HG03103 (cell line): ENCODE measurements around the gene RP2.

ENCODE experiments used
- ATAC-seq: cut with Tn5 transposase; IDR thresholded peaks from one replicate; pipeline ENCODE4 v1.9.1; 2021; ENCODE audit warnings: low read depth; ENCODE audit not compliant: unreplicated experiment

Gene RP2

DNA sequence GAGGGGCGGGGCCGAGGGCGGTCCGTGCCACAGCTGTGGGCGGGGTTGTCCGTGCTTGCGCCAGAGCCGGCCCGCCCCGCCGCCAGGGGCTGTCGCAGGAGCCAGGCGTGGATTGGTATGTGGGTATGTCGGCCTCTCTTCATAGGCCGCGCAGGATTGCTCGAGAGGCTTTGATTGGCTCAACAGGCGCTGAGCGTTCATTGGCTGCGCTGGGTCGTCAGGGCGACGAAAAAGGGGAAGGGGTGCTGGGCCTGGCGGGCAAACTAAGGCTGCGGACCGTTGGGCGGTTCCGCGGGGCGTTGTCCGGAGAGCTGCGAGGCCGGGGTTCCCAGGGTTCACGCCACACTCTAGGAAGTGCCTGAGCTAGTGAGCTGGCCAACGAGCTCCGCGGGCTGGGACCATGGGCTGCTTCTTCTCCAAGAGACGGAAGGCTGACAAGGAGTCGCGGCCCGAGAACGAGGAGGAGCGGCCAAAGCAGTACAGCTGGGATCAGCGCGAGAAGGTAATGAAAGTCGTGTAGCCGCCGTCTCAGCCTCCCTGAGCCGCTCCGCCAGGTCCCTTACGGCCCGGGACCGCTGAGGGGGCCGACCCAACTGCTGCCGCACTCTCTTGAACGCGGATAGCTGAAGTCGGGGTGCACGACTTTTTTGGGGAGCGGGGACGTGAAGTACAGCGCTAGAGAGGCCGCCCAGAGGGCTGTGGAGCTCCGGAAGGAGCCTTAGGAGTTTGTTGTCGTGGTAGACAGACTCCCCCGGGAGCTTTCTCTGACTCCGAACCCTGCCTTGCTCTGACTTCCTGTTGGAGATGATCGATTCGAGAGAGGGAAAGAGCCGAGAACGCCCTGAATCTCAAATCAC is at the start of gene RP2:
RP2 (plus strand) TSS at position 343 of the 857 bp plus-strand sequence; CDS start at position 401, 58 bp downstream.
- ATAC-seq = peak; percentile 87

DNA sequence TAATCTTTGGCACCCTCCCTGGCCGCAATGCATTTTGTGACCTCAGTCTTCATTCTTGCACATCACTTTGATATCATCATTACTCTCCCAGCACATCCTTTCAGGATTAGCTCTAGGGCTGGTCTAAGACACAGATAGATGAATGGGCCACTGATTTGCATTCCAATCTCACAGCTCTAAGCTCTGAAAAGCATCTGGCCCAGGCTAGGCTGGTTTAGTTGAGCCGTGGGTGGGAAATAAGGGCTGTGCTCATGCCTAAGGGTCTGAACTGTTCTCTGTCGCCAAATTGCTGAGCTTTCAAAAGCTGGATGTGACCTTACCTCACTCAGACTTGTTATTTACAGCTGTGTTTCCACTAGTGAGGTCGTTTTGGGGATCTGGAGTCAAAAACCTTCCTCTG is 47.9 kb upstream of the RP2 start:
- ATAC-seq = no peak

DNA sequence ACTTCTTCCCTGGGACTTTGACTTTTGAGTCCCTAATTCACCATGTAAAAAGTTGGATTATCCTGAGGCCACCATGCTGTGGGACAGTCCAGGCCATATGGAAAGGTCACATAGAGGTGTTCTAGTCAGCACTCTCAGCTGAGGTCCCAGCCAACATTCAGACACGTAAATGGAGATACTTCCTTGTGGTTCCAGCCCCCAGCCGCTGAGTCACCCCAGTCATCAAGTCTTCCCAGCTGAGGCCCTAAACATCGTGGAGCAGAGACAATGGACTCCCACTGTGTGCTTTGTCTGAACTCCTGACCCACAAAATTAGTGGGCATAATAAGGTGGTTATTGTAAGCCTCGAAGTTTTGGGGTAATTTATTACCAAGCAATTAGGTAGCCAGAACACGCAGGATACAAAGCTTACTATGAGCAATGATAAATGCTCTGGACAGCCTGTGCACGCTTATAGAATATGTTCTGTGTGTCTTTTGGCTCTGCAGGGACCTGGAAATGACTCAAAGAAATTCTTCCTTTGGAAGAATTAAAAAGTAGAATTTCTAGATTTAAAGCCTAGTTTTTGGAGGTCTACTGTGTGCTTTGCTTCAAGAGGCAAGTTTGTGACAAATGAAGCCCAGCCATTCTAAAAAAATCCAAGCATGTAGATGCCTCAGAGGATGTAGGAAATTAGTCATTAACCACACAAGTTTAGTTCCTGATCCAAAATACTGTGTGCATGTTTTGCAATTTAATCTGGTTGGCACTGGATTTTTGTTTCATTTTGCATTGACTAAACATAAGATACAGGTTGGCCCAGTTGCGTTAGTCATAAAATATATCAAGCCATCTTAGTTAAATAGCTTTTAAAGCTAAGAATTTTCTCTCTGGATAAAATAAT is 44.7 kb upstream of the RP2 start:
- no peak for ATAC-seq

DNA sequence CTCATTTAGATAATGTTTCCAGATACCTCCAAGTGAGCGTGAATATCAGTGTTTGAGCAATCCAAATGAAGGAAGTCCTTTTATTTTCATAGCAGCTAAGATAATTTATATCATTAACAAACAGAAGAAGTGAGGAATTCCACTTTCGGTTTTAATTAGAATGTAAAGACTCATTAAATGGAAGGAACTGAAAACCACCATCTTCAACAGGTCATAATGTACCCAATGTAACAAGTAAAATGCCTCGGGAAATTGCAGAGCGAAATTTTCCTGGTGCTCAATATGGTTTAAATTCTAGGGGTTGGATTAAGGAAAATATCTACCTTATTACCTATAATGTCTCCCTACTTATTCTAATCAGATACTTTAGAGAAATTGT is 44.0 kb upstream of the RP2 start:
- no peak for ATAC-seq

DNA sequence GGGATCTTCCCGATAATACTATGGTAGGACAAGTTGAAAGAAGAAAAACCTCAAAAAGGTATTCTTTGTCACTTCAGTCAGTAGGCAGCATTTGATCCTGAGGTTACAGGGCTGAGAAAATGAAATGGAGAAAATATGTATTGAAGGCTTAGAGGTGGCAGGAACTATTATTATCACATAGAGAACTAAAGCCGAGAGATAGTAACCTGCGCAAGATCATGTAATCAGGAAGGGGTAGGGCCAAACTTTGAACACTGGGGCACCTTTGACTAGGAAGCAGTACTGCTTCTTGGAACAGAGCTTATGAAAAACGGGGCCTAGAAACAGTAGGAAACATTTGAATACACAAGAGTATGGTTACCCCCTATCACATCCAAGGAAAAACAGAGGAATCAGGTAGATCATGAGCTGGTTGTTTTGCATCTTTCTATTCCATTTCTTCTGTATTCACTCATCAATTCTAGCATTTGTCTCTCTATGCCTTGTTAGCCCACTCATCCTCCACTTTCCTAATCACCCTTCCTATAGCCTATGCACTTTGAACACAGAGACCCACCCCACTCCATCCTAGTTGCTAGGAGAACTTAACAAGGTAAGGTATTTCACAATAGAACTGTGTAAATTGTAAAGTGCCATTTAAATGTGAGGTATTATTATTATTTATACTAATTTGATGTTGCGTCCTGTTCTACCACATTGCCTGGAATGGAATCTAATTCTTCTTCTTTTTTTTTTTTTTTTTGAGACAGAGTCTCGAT is 43.3 kb upstream of the RP2 start:
- no peak for ATAC-seq

DNA sequence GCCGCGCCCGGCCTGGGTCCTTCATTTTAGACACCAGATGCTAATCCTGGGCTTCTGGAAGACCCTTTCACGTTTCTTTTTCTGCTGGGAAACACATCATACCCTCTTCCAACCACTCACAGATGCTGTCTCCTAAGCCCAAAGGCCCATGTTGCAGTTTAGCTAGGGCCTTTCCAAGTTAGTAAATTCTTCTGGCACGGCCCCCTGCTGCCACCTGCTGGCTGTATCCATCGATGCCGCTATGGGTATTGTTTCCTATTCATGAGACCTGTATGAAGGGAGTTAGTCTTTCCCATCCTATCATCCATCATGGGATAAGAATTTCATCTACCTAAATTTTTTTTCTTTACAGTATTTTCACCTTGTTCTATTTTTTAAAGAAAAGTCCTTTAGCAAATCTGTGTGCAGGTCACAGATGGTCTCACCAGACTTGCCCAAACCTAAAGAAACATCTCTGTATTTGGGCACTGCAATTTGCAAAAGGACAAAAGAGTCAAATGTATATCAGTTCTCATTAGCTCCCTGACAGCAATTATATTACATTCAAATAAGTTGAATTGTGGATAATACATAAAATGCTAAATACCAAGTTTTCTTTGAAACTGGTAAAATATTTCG is 40.2 kb upstream of the RP2 start:
- no peak for ATAC-seq

DNA sequence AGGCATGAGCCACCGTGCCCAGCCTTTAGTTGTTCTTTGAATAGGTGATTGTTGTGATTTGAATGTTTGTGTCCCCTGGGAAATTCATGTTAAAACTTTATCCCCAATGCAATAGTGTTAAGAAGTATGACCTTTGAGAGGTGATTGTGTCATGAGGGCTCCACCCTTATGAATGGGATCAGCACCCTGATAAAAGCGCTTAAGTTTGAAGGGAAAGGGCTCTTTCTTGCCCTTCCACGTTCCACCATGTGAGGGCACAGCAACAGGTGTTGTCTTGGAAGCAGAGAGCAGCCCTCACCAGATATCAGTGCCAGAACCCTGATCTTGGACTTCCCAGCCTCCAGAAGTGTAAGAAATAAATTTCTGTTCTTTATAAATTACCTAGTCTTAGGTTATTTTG is 33.7 kb upstream of the RP2 start:
- no peak for ATAC-seq

DNA sequence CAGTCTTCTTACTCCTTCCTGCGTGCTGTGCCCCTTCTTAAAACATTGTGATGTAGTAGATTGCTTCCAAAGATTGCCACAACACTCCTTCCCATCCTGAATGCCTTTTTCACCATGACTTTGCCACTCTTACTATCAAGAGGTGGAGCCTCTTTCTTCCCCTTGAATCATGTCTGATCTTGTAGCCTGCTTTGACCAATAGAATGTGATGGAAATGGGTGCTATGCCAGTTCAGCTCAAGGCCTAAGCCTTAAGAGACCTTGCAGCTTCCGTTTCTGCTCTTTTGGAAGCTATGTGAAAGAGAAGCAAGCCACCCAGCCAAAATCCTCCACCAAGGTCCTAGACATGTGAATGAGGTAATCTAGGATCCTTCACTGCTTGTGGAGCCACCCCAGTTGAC is 31.6 kb upstream of the RP2 start:
- no peak for ATAC-seq

DNA sequence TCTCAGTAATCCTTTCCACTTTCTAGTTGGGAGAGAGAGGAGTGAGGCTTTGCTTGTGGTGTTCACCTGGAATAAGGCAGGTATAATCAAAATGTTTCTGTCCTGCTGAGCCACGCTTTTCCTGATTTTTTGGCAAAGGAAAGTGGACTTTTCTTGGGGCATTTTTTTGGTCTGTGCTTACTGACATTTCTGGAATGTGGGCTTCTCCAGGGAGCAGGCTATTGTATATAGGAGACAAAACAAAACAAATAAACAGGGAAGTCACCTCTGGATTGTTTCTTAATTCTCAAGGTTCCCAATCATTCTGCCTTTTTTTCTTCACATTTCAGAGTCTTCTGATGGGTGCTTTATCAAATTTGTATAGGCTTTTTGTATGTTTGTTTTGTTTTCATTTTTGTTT is 25.7 kb upstream of the RP2 start:
- no peak for ATAC-seq

DNA sequence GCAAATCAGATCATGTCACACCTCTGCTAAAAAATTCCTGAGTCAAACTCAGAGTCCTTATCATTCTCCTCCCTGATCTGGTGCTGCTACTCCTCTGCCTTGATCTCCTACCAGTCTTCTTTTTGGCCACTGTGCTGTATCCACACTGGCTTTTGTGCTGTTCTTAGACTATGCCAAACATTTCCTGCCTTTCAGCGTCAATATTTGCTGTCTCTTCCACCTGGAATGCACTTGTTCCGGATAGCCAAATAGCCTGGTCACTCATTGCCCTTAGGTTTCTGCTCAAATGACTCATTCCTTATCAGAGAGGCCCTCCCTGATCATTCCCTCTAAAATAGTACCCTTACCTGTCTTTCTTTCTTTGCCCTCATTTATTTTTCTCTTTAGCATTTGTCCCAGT is 24.4 kb upstream of the RP2 start:
- no peak for ATAC-seq

DNA sequence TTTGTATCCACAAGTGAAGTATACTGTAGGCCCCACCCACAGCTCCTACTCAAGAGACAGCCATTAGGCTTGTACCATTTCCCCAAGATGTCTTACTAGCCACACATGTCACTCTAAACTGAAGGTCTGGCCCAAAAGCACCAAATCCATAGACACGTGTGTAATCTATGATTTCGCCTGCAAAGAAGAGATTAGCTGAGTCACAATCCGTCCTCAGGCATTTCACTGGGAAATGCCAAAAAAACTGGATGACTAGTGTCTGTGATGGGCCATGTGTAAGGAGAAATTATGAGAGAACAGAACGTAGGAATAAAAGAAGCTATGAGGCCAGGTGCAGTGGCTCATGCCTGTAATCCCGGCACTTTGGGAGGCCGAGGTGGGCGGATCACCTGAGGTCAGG is 21.9 kb upstream of the RP2 start:
- no peak for ATAC-seq

DNA sequence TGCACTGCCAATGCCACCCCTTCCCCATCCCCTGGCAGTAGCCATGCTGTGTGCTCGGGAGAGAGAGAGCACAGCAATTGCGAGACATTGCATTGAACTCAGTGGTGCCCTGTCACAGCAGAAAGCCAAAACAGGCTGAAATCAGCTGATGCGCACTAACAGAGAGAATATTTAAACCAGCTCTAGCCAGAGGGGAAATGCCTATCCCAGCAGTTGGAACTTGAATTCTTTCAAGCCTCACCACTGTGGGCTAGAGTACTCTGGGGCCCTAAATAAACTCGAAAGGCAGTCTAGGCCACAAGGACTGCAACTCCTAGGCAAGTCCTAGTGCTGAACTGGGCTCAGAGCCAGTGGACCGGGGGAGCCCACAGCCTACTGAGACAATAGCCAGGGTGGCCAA is 17.7 kb upstream of the RP2 start:
- ATAC-seq = no peak

DNA sequence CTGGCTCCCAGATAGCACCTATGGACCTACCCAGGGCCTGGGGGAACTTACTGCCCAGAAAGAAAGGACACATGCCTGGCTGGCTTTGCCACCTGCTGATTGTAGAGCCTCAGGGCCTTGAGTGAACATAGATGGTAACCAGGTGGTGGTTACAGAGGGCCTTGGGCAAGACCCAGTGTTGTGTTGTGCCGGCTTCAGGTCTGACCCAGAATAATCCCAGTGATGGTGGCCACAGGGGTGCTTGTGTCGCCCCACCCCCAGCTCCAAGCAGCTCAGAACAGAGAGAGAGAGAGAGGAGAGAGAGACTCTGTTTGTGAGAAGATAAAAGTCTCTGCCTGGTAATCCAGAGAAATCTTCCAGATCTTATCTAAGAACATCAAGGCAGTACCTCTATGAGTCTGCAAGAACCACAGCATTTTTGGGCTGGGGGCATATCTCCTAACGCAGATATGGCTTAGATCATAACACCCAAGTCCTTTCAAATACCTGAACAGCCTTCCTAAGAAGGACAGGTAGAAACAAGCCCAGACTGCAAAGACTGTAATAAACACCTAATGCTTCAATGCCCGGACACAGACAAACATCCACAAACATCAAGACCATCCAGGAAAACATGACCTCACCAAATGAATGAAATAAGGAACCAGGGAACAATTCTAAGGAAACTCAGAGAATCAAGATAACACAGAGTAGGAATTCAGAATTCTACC is 16.3 kb upstream of the RP2 start:
- no peak for ATAC-seq

DNA sequence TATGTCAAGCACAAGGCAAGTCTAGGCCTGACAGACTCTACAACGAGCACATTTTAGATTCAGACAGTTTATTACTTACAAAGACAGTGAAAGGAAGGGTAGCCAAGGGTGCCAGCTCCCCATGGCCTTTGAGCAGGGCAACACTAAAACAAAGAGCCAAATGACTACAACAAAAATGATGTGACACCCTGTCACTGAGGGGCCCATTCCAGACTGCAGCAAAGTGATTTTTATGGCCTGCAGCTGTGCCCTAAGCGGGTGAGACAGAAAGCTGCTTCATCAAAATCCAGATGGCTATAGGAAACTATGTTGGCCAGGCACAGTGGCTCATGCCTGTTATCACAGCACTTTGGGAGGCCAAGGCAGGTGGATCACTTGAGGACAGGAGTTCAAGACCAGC is 13.4 kb upstream of the RP2 start:
- no peak for ATAC-seq

DNA sequence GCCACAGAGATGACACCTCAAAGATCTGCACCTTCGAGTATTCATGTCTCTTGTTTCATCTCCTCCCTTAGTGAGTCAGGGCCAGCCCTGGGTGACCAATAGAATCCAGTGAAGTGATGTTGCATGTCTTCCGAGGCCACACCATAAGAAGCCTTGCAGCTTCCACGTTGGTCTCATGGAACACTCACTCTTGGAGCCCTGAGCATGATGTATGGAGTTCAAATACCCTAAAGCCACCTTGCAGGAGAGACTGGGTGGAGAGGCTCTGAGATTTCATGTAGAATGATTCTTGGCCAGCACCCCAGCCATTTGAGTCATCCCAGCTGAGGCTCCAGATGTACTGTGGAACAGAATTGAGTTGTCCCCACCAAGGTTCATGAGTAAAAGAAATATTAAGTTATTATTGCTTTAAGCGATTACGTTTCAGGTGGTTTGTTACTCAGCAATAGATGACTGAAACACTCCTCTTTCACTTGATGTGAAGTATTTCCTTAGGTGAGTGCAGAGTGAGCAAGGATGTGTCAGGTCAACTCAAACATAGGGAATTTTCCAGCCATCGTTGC is 5.0 kb upstream of the RP2 start:
- ATAC-seq = no peak

DNA sequence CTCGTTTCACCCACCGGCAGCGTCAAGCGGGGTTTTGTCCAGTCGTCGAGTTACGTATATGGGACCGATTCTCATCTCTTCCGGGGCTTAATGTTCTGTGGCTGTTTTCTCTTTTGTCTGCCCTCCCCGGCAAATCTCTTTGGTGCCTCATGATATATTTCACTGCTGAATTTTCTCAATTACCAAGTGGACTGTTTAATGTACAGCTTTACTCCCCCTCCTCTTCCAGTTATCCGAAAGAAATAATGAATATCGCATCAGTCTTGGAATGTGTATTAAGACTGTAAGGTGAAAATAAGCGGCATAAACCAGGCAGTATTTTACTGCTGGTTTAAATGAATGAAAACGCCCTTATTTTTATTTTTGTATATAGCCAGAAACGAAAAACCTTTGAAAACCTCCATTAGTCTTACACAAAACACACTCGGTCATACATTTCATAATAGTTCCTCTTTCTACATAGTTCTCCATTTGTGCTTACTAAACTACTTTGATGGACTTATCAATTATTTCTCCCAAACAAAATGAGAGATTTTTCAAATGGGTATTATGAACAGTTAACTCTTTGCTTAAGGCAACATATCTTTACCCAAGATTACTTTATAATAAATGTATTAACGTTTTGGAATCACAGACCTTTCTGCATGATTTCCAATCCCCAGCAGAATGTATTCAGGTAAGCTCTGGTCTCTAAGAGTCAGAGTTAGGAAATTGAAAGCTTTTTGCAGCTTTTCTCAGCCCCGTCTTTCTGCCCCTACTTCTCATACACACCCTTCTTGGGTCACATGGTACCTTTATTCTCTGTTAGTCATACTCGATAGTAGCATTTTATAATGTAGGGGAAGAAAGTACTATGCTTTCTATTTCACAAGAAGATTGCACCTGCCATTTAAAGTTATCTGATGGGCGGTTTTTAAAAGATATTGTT is 979 bp downstream of the RP2 start:
- ATAC-seq = no peak

DNA sequence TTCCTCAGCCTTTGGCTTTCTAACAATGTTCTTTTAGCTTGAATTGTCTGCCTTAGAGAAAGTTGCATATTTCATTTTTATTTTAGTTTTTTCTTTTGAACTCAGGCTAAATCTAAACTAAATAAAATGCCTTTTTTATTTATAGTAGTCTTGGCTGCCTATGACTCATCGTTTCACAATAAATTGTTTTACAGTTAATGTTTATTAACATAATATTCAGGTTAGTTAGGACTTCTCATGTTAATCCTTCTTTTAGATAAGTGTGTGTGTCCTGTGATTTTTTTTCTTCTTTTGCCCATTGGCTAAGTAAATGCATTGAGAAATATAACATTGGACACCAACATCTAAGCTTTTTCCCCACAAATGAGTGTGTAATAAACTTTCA is 1.6 kb downstream of the RP2 start:
- no peak for ATAC-seq

DNA sequence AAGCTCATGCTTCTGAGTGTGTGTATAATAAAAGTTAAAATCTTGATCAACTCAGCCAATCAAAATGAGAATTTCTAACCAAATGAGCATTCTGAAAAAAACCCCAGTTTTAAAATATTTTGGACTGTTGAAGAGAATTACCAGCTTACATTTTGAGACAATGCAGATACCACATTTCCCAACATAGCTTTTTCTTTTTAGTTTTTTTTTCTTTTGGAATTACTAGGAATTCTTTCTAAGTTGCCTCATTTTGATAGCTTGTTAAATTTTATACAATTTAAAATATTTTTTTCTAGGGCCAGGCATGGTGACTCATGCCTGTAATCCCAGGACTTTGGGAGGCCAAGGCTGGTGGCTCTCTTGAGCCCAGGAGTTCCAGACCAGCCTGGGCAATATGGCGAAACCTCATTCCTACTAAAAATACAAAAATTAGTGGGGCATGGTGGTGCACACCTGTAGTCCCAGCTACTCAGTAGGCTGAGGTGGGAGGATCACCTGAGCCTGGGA is 2.2 kb downstream of the RP2 start:
- no peak for ATAC-seq
